Hepatocyte (in vitro differentiated cells): ENCODE data around the gene POFUT2. TPM values are rescaled to one million over a fixed set of nuclear protein-coding genes. Genes with fewer than 3 reads are reported as not detected.
A peak's percentile ranks its signal among the peaks of the same experiment; 100 is the strongest.

Experiments used
- DNase-seq: peaks from one replicate; pipeline ENCODE4 v3.0.0-alpha.2; 2016; ENCODE audit warnings: low spot score
- H2AFZ ChIP-seq: fragments of 200-600 bp; sonication (generic); 2 replicates; pipeline ENCODE4 v1.6.0; 2016; ENCODE audit warnings: antibody characterized with exemption, mild to moderate bottlenecking
- H3K27ac ChIP-seq: fragments of 200-600 bp; sonication (generic); 2 replicates; pipeline ENCODE4 v1.5.1; 2016; ENCODE audit warnings: mild to moderate bottlenecking
- H3K27me3 ChIP-seq: fragments of 200-600 bp; sonication (generic); 2 replicates; pipeline ENCODE4 v1.6.1; 2016
- H3K36me3 ChIP-seq: fragments of 200-600 bp; sonication (generic); replicated peaks from 2 replicates; pipeline ENCODE4 v1.5.1; 2016; ENCODE audit warnings: low read depth; ENCODE audit not compliant: insufficient read depth
- H3K4me1 ChIP-seq: fragments of 200-600 bp; sonication (generic); 2 replicates; pipeline ENCODE4 v1.5.1; 2016; ENCODE audit warnings: mild to moderate bottlenecking, moderate library complexity; ENCODE audit not compliant: insufficient read depth
- H3K4me2 ChIP-seq: fragments of 200-600 bp; sonication (generic); 2 replicates; pipeline ENCODE4 v1.6.0; 2016
- H3K4me3 ChIP-seq: fragments of 200-600 bp; sonication (generic); 2 replicates; pipeline ENCODE4 v1.5.1; 2016; ENCODE audit warnings: mild to moderate bottlenecking
- H3K79me2 ChIP-seq: fragments of 200-600 bp; sonication (generic); 2 replicates; pipeline ENCODE4 v1.6.0; 2017; ENCODE audit warnings: mild to moderate bottlenecking
- H3K9me2 ChIP-seq: fragments of 200-600 bp; sonication (generic); replicated peaks from 2 replicates; pipeline ENCODE4 v1.6.0; 2017; ENCODE audit warnings: mild to moderate bottlenecking; ENCODE audit not compliant: insufficient read depth
- H3K9me3 ChIP-seq: fragments of 200-600 bp; sonication (generic); 2 replicates; pipeline ENCODE4 v1.5.1; 2016; ENCODE audit warnings: low read depth, mild to moderate bottlenecking
- H4K20me1 ChIP-seq: fragments of 200-600 bp; sonication (generic); 2 replicates; pipeline ENCODE4 v1.6.0; 2016; ENCODE audit warnings: mild to moderate bottlenecking; ENCODE audit not compliant: insufficient read depth, poor library complexity, severe bottlenecking
- EZH2 ChIP-seq: fragments of 200-600 bp; sonication (generic); IDR thresholded peaks from 2 replicates; pipeline ENCODE4 v1.6.1; 2016; ENCODE audit warnings: antibody characterized with exemption, mild to moderate bottlenecking, borderline replicate concordance
- EZH2phosphoT487 ChIP-seq: fragments of 200-600 bp; sonication (generic); IDR thresholded peaks from one replicate; pipeline ENCODE4 v1.6.1; 2018; ENCODE audit warnings: antibody characterized with exemption, mild to moderate bottlenecking, low read depth, moderate library complexity; ENCODE audit not compliant: unreplicated experiment, severe bottlenecking
- WGBS: methylation state at CpG from one replicate; pipeline ENCODE4 v1.1.6; 2016; ENCODE audit warnings: low lambda C conversion rate; ENCODE audit errors: missing lambda C conversion rate; 5-methylcytosine and 5-hydroxymethylcytosine counted together
- polyA plus RNA-seq: library from polyadenylated mRNA; unstranded; fragments of >200 nt; fragmentation: Nextera tagmentation; extraction: Ambion mirVana; gene quantifications from 2 replicates; pipeline ENCODE4 v1.2.1, GENCODE V29; 2016
- total RNA-seq: library from RNA; depleted of rRNA; stranded (reverse); fragments of >200 nt; gene quantifications from 2 replicates; pipeline ENCODE4 v1.2.3, GENCODE V29; 2014
- TF ChIP-seq, protein P1 (sequence below): fragments of 200-600 bp; sonication (generic); IDR thresholded peaks from 2 replicates; pipeline ENCODE4 v1.5.1; 2016; ENCODE audit warnings: antibody characterized with exemption, mild to moderate bottlenecking; ENCODE audit not compliant: poor library complexity

The POFUT2 gene
- total and polyA plus RNA-seq, 2 experiments from 2014 or later = 30.7 to 57.7 TPM

DNA sequence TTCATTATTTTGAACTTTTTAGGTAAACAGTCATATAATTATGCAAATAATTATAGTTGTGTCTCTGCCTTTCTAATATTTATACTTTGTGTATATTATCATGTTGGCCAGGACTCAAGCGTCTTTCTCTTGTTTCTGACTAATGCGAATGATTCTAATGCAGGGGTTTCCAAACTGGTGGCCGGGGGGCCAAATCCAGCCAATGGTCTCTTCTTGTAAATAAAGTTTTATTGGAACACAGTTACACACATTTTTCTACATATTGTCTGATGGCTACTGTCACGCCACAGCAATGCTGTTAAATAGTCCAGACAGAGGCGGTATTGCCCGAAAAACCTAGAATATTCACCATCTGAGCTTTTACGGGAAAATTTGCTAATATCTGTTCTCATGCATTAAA lies 8.9 kb upstream of the POFUT2 start:
- H3K4me2 ChIP-seq = no peak overlapping the region
- DNase-seq = no peak
- H3K36me3 ChIP-seq = no peaks in the 10 kb centered on the region
- 96% methylated on average over 7 of the region's 7 CpGs for WGBS
- H3K27ac ChIP-seq = peak overlapping the region; percentile 61
- no peaks in the 10 kb centered on the region for H3K9me2 ChIP-seq
- H3K4me3 ChIP-seq = no peak overlapping the region
- no peak overlapping the region for H2AFZ ChIP-seq
- no peaks in the 10 kb centered on the region for H3K27me3 ChIP-seq
- H4K20me1 ChIP-seq = no peaks in the 10 kb centered on the region
- H3K79me2 ChIP-seq = peaks cover 25% of the 10 kb centered on the region
- H3K9me3 ChIP-seq = no peaks in the 10 kb centered on the region
- TF ChIP-seq, protein P1, sequence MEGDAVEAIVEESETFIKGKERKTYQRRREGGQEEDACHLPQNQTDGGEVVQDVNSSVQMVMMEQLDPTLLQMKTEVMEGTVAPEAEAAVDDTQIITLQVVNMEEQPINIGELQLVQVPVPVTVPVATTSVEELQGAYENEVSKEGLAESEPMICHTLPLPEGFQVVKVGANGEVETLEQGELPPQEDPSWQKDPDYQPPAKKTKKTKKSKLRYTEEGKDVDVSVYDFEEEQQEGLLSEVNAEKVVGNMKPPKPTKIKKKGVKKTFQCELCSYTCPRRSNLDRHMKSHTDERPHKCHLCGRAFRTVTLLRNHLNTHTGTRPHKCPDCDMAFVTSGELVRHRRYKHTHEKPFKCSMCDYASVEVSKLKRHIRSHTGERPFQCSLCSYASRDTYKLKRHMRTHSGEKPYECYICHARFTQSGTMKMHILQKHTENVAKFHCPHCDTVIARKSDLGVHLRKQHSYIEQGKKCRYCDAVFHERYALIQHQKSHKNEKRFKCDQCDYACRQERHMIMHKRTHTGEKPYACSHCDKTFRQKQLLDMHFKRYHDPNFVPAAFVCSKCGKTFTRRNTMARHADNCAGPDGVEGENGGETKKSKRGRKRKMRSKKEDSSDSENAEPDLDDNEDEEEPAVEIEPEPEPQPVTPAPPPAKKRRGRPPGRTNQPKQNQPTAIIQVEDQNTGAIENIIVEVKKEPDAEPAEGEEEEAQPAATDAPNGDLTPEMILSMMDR = no peak
- no peak for TF ChIP-seq EZH2phosphoT487
- no peak for TF ChIP-seq EZH2
- peaks cover 50% of the 10 kb centered on the region for H3K4me1 ChIP-seq

DNA sequence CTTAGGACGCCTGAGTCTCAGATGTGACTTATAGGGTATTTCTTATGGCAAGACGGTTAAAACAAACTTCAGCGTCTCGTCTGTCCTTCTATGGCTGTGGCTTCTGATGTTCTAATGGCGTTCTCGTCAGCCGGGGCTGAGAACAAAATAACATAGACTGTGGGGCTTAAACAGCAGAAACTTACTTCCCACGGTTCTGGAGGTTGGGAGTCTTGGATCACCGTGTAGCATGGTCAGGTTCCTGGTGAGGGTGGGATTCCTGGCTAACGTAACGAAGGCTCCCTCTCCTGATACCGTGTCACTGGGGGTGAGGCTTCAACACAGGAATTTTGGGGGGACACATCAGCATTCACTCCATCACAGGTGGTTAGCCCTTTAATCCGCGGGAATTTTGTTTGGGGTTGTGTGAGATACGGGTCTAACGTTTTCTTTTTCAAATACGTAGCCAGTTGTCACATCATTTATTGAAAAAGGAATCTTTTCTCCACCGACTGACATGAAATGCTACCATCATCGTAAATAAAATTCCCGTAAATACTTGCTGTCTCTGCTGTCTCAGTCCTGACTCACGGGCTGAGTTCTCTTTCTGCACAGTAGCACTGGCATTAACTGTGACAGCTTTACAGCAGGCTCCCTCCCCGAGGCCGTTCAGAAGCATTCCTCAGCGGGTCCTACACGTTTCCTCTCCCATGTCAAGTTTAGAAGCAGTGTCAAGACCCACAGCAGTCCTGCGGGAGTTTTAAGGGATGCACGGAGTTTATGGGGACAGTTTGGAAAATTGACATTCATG lies 8.1 kb upstream of the POFUT2 start:
- Histone ChIP-seq H3K9me2 (no peaks in the 10 kb centered on the region), H3K79me2 (peaks cover 25% of the 10 kb centered on the region), H3K4me3 (no peak overlapping the region), H4K20me1 (no peaks in the 10 kb centered on the region), H3K27ac (peak overlapping the region; percentile 95), H3K4me2 (peak overlapping the region; percentile 66), H3K27me3 (no peaks in the 10 kb centered on the region), H3K9me3 (no peaks in the 10 kb centered on the region), H3K36me3 (no peaks in the 10 kb centered on the region), H2AFZ (no peak overlapping the region), H3K4me1 (peaks cover 50% of the 10 kb centered on the region)
- 45% methylated on average over 27 of the region's 27 CpGs for WGBS
- TF ChIP-seq, protein P1 = no peak
- TF ChIP-seq EZH2phosphoT487 = no peak
- no peak for TF ChIP-seq EZH2
- DNase-seq = peak; percentile 73

DNA sequence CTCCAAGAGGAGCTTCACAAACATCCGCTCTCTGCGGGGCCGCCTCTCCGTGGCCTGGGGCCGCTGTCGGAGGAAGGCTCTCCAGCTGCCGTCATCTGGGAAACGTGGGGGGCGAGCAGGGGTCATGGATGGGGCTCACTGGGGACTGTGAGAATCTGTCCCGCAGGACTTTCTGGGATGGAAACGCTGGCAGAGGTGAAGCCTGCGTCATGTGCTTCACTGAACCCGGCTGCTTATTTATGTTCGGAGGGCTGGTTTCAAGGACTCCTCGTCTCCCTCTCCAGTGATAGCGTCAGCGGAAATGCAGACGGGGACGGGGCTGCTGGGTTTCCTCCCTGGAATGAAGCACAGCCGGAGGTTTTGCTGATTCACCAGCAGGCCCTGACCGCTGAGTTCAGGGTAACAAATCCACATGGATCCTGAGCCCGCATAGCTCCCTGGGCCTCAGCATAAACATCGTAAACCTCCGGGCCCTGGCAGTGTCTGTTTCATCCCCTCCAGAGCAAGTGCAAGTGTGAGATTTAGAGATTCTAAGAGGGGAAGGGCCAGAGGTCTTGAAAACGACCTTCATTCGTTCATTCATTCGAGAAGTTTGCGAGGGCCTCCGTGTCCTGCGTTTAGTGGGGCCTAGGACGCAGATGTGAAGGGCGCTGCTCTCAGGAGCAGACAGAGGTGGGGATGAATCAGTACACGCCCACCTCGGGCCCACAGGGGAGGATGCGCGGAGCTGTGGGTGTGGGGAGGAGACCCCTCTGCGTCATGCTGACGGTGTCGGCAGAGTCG lies 7.0 kb upstream of the POFUT2 start:
- Histone ChIP-seq H3K9me2 (no peaks in the 10 kb centered on the region), H3K79me2 (peaks cover 25% of the 10 kb centered on the region), H4K20me1 (no peaks in the 10 kb centered on the region), H3K27me3 (no peaks in the 10 kb centered on the region), H3K9me3 (no peaks in the 10 kb centered on the region), H3K4me2 (peak overlapping the region; percentile 66), H2AFZ (no peak overlapping the region), H3K4me1 (peaks cover 45% of the 10 kb centered on the region), H3K27ac (peak overlapping the region; percentile 95), H3K36me3 (no peaks in the 10 kb centered on the region), H3K4me3 (no peak overlapping the region)
- peak; percentile 92 for DNase-seq
- TF ChIP-seq EZH2phosphoT487 (no peak), EZH2 (no peak)
- TF ChIP-seq, protein P1 = no peak
- 36% methylated on average over 40 of the region's 40 CpGs for WGBS
